Memory B cell (primary cell): ENCODE results near the gene FRAT2.
A peak's percentile ranks its signal among the peaks of the same experiment; 100 is the strongest.

Experiments used
- ATAC-seq: fragments of 150-1000 bp; cut with Tn5 transposase; 2 replicates; pipeline ENCODE4 v1.10.0; 2021; ENCODE audit warnings: low read depth, mild to moderate bottlenecking, moderate library complexity
- DNase-seq, 2 donors: peaks; one replicate each; pipeline ENCODE4 v3.0.0; 2022; ENCODE audit warnings: low spot score in 2 of 2
- H3K27ac Mint-ChIP-seq: one replicate; pipeline ENCODE4 v1.8.0; 2022; ENCODE audit warnings: mild to moderate bottlenecking, moderate library complexity, mixed read lengths
- H3K27me3 Mint-ChIP-seq: one replicate; pipeline ENCODE4 v1.8.0; 2022; ENCODE audit warnings: mixed read lengths
- H3K36me3 Mint-ChIP-seq: one replicate; pipeline ENCODE4 v1.8.0; 2022; ENCODE audit warnings: mild to moderate bottlenecking, mixed read lengths
- H3K4me1 Mint-ChIP-seq: one replicate; pipeline ENCODE4 v1.8.0; 2022; ENCODE audit warnings: mixed read lengths
- H3K4me3 Mint-ChIP-seq: one replicate; pipeline ENCODE4 v1.8.0; 2022; ENCODE audit warnings: mild to moderate bottlenecking, moderate library complexity, mixed read lengths
- H3K9me3 Mint-ChIP-seq: one replicate; pipeline ENCODE4 v1.8.0; 2022; ENCODE audit warnings: mixed read lengths

Gene FRAT2

GRCh38 chr10:97334370-97335175 is at the start of gene FRAT2:
TSS of gene FRAT2 (minus strand) at chr10:97334729. CDS start at chr10:97334572, 157 bp downstream.
- Mint-ChIP-seq H3K27me3 (no peaks in the 10 kb centered on the region), H3K27ac (peak within 1 kb of the TSS; percentile 94), H3K4me1 (peaks cover 33% of the 10 kb centered on the region), H3K4me3 (peak within 1 kb of the TSS; percentile 90), H3K9me3 (no peaks in the 10 kb centered on the region), H3K36me3 (peaks cover 8% of the 10 kb centered on the region)
- peak; percentile 88 for ATAC-seq
- DNase-seq = peak; percentile 88 to 96

DNA sequence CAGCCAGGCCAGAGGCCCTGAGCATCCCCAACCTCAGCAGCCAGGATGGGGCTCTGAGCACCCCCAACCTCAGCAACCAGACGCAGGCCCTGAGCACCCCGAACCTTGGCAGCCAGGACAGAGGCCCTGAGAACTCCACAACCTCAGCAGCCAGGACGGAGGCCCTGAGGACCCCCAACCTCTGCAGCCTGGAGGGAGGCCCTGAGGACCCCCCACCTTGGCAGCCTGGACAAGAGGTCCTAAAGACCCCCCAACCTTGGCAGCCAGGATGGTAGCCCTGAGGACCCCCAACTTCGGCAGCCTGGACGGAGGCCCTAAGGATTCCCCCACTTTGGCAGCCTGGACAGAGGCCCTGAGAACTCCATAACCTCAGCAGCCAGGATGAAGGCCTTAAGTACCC is 49.6 kb upstream of the FRAT2 start:
- no peaks in the 10 kb centered on the region for H3K4me1 Mint-ChIP-seq
- no peaks in the 10 kb centered on the region for H3K9me3 Mint-ChIP-seq
- ATAC-seq = no peak
- no peaks in the 10 kb centered on the region for H3K27me3 Mint-ChIP-seq
- no peak overlapping the region for H3K4me3 Mint-ChIP-seq
- peaks cover 22% of the 10 kb centered on the region for H3K36me3 Mint-ChIP-seq
- no peak overlapping the region for H3K27ac Mint-ChIP-seq
- no peak for DNase-seq

DNA sequence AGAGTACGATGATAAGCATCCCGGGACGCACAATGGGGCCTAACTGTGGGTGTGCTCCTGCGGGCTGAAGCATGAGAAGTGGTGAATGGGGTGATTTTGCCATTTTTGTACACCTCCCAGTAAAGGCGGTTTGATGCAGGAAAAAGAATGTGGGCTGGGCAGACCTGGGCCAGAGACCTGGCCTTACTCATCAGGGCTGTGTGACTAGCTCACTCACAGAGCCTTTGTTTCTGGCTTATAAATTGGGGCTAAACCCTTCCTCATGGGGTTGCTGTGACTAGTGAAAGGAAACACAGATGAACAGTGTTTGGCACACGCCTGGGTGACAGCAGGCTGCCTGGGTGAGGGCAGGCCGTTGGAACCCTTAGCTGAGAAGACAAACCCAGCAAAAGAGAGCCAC is 48.6 kb upstream of the FRAT2 start:
- no peak for ATAC-seq
- Mint-ChIP-seq H3K4me3 (no peak overlapping the region), H3K27me3 (no peaks in the 10 kb centered on the region), H3K36me3 (peaks cover 17% of the 10 kb centered on the region), H3K4me1 (no peaks in the 10 kb centered on the region), H3K9me3 (no peaks in the 10 kb centered on the region), H3K27ac (no peak overlapping the region)
- DNase-seq = no peak

DNA sequence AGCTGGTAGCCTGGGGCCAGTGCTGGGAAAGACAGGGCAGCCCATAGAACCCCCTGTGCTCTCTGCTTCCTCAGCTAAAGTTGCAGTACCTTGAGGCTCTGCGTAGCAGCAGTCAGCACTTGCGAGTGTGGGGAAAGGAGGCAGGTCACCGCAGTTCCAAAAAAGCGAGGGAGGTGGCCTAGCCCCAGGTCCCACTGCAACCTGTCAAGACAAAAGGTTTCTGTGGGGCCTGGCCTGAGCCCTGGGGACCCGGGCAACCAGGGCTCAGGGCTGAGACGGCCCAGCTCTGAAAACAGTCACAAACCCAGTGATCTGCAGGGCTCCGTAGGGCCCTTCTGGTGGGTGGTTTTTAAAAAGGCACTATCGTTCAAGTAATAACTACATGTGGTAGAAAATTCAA is 47.1 kb upstream of the FRAT2 start:
- Mint-ChIP-seq H3K9me3 (no peaks in the 10 kb centered on the region), H3K4me1 (no peaks in the 10 kb centered on the region), H3K27me3 (no peaks in the 10 kb centered on the region), H3K4me3 (no peak overlapping the region), H3K36me3 (peaks cover 15% of the 10 kb centered on the region), H3K27ac (no peak overlapping the region)
- DNase-seq = no peak
- ATAC-seq = no peak

DNA sequence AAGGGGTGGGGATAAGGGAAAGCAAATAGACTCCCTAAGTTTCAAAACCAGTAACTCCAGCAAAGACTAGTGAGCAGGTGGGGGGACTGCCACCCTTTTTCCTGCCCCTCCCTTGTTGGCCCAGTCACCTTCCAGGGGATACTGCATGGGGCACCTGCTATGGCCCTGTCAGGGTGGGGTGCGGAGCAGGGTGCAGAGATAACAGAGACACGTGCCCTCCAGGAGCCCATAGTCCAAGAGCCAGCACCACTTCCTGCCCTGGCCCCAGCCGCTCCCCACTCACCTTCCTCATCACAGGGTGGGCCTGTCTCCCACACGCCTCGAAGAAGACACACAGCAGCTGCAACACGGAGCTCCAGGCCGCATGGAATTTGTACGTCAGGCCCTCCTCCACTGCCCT is 46.0 kb upstream of the FRAT2 start:
- Mint-ChIP-seq H3K27me3 (no peaks in the 10 kb centered on the region), H3K4me1 (no peaks in the 10 kb centered on the region), H3K27ac (no peak overlapping the region), H3K36me3 (peaks cover 15% of the 10 kb centered on the region), H3K4me3 (no peak overlapping the region), H3K9me3 (no peaks in the 10 kb centered on the region)
- DNase-seq (no peak), ATAC-seq (no peak)

- H3K9me3 Mint-ChIP-seq = no peaks in the 10 kb centered on the region
- no peaks in the 10 kb centered on the region for H3K27me3 Mint-ChIP-seq
- no peak for DNase-seq
- ATAC-seq = no peak
- peaks cover 12% of the 10 kb centered on the region for H3K36me3 Mint-ChIP-seq
- H3K4me1 Mint-ChIP-seq = no peaks in the 10 kb centered on the region
- no peak overlapping the region for H3K27ac Mint-ChIP-seq
- H3K4me3 Mint-ChIP-seq = no peak overlapping the region
Measured at GRCh38 chr10:97378933-97379921, 44.7 kb upstream of the FRAT2 start.

DNA sequence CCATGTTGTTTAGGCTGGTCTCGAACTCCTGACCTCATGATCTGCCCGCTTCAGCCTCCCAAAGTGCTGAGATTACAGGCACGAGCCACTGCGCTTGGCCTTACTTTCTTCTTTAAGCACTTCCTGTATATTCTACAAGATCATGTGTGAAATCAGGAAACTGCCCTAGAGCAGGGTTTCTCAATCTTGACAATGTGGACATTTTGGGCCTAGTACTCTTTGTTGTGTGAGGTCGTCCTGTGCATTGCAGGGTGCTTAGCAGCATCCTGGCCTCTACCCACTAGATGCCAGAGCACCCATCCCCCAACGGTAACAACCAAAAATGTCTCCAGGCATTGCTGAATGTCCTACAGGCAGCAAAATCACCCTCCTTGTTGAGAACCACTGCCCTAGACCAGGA is 41.9 kb upstream of the FRAT2 start:
- no peak overlapping the region for H3K4me3 Mint-ChIP-seq
- H3K9me3 Mint-ChIP-seq = no peaks in the 10 kb centered on the region
- H3K27me3 Mint-ChIP-seq = no peaks in the 10 kb centered on the region
- H3K27ac Mint-ChIP-seq = no peak overlapping the region
- no peaks in the 10 kb centered on the region for H3K4me1 Mint-ChIP-seq
- ATAC-seq = no peak
- no peak for DNase-seq
- peaks cover 19% of the 10 kb centered on the region for H3K36me3 Mint-ChIP-seq

DNA sequence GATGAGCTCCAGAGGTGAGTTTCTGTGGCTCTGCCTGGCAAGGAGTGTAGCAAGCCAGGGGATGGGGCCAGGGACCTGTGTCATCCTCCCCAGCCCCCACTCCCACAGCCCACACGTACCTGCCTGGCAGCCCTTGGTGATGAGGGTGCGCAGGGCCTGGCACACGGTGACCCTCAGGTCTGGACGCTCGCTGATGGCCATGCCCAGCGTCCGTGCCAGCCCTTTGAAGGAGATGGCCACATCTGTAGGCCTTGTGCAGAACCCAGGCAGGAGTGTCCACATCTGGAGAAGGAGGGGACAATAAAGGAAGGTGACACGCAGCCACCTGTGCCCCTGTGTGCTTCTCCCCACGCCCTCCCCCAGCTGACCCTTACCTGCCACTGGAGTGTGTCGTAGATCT is 38.9 kb upstream of the FRAT2 start:
- no peak for DNase-seq
- ATAC-seq = no peak
- H3K4me3 Mint-ChIP-seq = no peak overlapping the region
- H3K4me1 Mint-ChIP-seq = no peaks in the 10 kb centered on the region
- no peaks in the 10 kb centered on the region for H3K9me3 Mint-ChIP-seq
- peaks cover 24% of the 10 kb centered on the region for H3K36me3 Mint-ChIP-seq
- H3K27ac Mint-ChIP-seq = no peak overlapping the region
- H3K27me3 Mint-ChIP-seq = no peaks in the 10 kb centered on the region

DNA sequence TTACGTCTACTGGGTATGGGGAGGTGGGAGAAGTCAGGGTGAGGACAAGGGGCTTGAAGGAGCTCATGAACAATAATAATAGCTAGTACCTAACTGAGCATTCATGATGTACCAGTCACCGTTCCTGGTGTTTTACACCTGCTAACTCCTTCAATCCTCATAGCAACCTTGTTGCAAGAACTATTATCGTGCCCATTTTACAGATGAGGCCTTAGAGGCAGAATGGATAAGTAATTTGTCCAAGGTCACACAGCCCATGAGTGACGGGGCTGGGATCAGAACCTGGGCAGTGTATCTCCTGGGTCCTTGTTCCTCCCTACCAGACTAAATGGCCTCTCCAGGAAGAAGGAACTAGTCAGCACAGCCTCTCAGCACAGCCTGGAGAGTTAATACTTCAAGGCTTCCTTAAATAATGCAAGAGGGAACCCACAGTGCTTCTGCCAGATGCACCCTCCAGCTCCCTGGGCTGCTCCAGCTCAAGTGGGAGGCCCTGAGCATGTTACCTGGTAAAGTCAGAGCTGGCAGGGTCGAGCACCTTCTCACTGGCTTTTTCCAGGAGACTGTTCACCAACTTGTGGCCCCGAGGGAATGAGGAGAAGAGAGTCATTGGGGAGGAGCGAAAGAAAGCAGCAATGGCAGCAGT is 37.8 kb upstream of the FRAT2 start:
- Mint-ChIP-seq H3K4me3 (no peak overlapping the region), H3K27me3 (no peaks in the 10 kb centered on the region), H3K4me1 (no peaks in the 10 kb centered on the region), H3K9me3 (no peaks in the 10 kb centered on the region), H3K27ac (no peak overlapping the region), H3K36me3 (peaks cover 24% of the 10 kb centered on the region)
- DNase-seq = no peak
- no peak for ATAC-seq

DNA sequence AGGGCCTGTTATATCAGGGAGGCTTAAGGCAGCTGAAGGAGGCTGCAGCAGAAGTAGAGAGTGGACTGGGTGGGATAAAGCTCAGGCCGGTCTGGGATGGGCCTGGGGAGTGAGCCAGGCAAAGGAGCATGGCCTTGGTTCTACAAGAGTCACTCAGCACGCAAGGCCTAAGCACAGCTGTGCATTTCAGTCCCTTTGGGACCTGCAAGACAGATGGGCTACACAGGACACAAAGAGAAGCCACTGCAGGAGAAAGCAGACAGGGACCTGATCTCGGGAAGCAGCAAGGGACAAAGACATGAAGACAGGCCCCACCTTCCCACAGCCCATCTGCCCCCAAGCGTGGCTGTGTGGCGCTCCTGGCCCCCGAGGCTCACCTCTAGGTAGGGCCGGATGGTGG is 37.2 kb upstream of the FRAT2 start:
- H3K36me3 Mint-ChIP-seq = peaks cover 26% of the 10 kb centered on the region
- H3K4me1 Mint-ChIP-seq = peaks cover 2% of the 10 kb centered on the region
- H3K27ac Mint-ChIP-seq = no peak overlapping the region
- no peaks in the 10 kb centered on the region for H3K9me3 Mint-ChIP-seq
- ATAC-seq (no peak), DNase-seq (no peak)
- H3K27me3 Mint-ChIP-seq = no peaks in the 10 kb centered on the region
- no peak overlapping the region for H3K4me3 Mint-ChIP-seq

GRCh38 chr10:97367126-97367649 is 32.7 kb upstream of the FRAT2 start:
- DNase-seq (no peak), ATAC-seq (no peak)
- H3K4me1 Mint-ChIP-seq = peaks cover 22% of the 10 kb centered on the region
- H3K27me3 Mint-ChIP-seq = no peaks in the 10 kb centered on the region
- no peaks in the 10 kb centered on the region for H3K9me3 Mint-ChIP-seq
- no peak overlapping the region for H3K4me3 Mint-ChIP-seq
- H3K27ac Mint-ChIP-seq = peak overlapping the region; percentile 84
- H3K36me3 Mint-ChIP-seq = peaks cover 22% of the 10 kb centered on the region

GRCh38 chr10:97366572-97366971 is 32.0 kb upstream of the FRAT2 start:
- no peaks in the 10 kb centered on the region for H3K9me3 Mint-ChIP-seq
- H3K4me1 Mint-ChIP-seq = peaks cover 22% of the 10 kb centered on the region
- peak overlapping the region; percentile 94 for H3K27ac Mint-ChIP-seq
- DNase-seq = no peak
- H3K27me3 Mint-ChIP-seq = no peaks in the 10 kb centered on the region
- no peak for ATAC-seq
- H3K36me3 Mint-ChIP-seq = peaks cover 19% of the 10 kb centered on the region
- H3K4me3 Mint-ChIP-seq = peak overlapping the region; percentile 68

DNA sequence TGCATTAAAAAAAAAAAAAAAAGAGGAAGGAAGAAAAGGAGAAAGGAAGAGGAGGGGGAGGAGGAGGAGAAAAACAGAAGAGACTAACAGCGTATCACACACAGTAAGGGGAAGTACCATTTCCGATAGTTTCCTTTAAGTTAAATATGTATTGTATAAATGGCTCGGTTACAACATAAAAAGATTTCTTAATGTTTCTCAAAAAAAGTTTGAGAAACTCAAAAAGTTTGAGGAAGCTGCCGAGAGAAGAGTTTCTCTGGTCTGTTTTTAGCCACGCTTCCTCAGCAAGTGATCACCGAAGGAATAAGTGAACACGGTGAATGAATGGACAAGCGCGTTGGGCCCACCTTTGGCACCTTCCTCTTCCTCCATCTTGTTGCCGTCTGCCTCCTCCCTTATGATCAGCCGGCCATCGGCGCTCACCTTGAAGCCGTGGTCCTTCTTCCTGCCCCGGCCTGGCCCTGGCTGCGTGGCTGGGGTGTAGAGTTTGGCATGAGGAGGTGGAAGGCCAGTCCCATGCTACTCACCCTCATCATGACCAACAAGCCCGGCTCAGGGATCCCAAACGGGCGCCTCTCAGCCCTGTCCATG is 31.3 kb upstream of the FRAT2 start:
- Mint-ChIP-seq H3K9me3 (no peaks in the 10 kb centered on the region), H3K27me3 (no peaks in the 10 kb centered on the region), H3K27ac (peak overlapping the region; percentile 94), H3K36me3 (peaks cover 18% of the 10 kb centered on the region), H3K4me3 (peak overlapping the region; percentile 68), H3K4me1 (peaks cover 22% of the 10 kb centered on the region)
- ATAC-seq (peak; percentile 91), DNase-seq (no peak)
